OCI-LY1 (cell line): ENCODE data around the gene BRIP1.

Experiments
- H2AFZ ChIP-seq: fragments of 200-600 bp; sonication (generic), shearing (Covaris generic); 2 replicates; pipeline ENCODE4 v1.6.0; 2014; ENCODE audit warnings: antibody characterized with exemption, mild to moderate bottlenecking, low read length
- H3F3A ChIP-seq: fragments of 200-600 bp; sonication (generic), shearing (Covaris generic); 2 replicates; pipeline ENCODE4 v1.6.0; 2014; ENCODE audit warnings: mild to moderate bottlenecking, antibody characterized with exemption, low read length, moderate library complexity; ENCODE audit not compliant: insufficient read depth
- H3K27ac ChIP-seq: fragments of 200-600 bp; sonication (generic); 2 replicates; pipeline ENCODE4 v1.5.1; 2014; ENCODE audit warnings: low read length, mixed run types, mild to moderate bottlenecking, low read depth; ENCODE audit not compliant: poor library complexity, severe bottlenecking
- H3K27me3 ChIP-seq: fragments of 200-600 bp; sonication (generic); 2 replicates; pipeline ENCODE4 v1.6.0; 2014; ENCODE audit warnings: antibody characterized with exemption, mild to moderate bottlenecking, low read length, moderate library complexity; ENCODE audit not compliant: insufficient read depth
- H3K36me3 ChIP-seq: fragments of 200-600 bp; sonication (generic); 2 replicates; pipeline ENCODE4 v1.6.1; 2014; ENCODE audit warnings: mild to moderate bottlenecking, antibody characterized with exemption, low read length, moderate library complexity, mixed read lengths; ENCODE audit not compliant: insufficient read depth
- H3K4me1 ChIP-seq: fragments of 200-600 bp; sonication (generic); 2 replicates; pipeline ENCODE4 v1.5.1; 2014; ENCODE audit warnings: mild to moderate bottlenecking, low read length, moderate library complexity; ENCODE audit not compliant: insufficient read depth, severe bottlenecking
- H3K4me2 ChIP-seq: fragments of 200-600 bp; sonication (generic), shearing (Covaris generic); 2 replicates; pipeline ENCODE4 v1.6.1; 2014; ENCODE audit warnings: low read length
- H3K4me3 ChIP-seq: fragments of 200-600 bp; sonication (generic); 2 replicates; pipeline ENCODE4 v1.5.1; 2014; ENCODE audit warnings: low read length, low read depth, mild to moderate bottlenecking, mixed read lengths; ENCODE audit not compliant: poor library complexity, severe bottlenecking
- H3K79me2 ChIP-seq: fragments of 200-600 bp; shearing (Covaris generic); 2 replicates; pipeline ENCODE4 v1.6.1; 2016; ENCODE audit warnings: mixed run types, low read length, mixed read lengths; ENCODE audit not compliant: insufficient read depth
- H3K9ac ChIP-seq: fragments of 200-600 bp; sonication (generic), shearing (Covaris generic); 2 replicates; pipeline ENCODE4 v1.6.1; 2014; ENCODE audit warnings: mild to moderate bottlenecking, low read length, mixed read lengths
- H3K9me2 ChIP-seq: fragments of 200-600 bp; sonication (generic), shearing (Covaris generic); 2 replicates; pipeline ENCODE4 v1.6.1; 2014; ENCODE audit warnings: low read depth, mild to moderate bottlenecking, low read length, mixed read lengths
- H3K9me3 ChIP-seq: fragments of 200-600 bp; shearing (Covaris generic); 2 replicates; pipeline ENCODE4 v1.6.1; 2014; ENCODE audit warnings: low read length, mixed read lengths
- H4K20me1 ChIP-seq: fragments of 200-600 bp; sonication (generic), shearing (Covaris generic); 2 replicates; pipeline ENCODE4 v1.6.0; 2016; ENCODE audit warnings: mild to moderate bottlenecking, low read length; ENCODE audit not compliant: insufficient read depth
- EZH2 ChIP-seq: fragments of 200-600 bp; sonication (generic), shearing (Covaris generic); IDR thresholded peaks from 2 replicates; pipeline ENCODE4 v1.8.0; 2017; ENCODE audit warnings: borderline replicate concordance, mixed run types, mild to moderate bottlenecking, antibody characterized with exemption, low read length, moderate library complexity, mixed read lengths
- TF ChIP-seq, protein P1 (sequence below): fragments of 200-600 bp; sonication (generic), shearing (Covaris generic); IDR thresholded peaks from 2 replicates; pipeline ENCODE4 v1.5.1; 2017; ENCODE audit warnings: mild to moderate bottlenecking, antibody characterized with exemption, low read length, moderate library complexity, mixed read lengths

The BRIP1 gene

DNA sequence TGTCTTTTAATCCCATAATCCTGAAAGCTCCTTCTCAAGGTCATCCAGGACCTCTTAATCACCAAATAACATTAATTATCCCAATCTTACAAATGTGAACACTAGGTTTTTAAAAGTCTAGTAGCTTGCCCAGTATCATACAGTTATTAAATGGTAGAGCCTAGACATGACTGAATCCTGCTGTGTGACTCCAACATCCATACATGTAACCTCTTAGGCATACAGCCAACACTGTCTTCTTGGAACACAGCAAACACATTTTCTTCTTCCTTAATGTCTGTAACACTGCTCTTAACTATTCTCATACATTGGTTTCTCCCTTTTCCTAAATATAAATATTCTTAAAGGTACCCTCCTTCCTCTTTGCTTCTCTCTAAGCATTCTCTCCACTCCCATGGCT, 13.7 kb downstream of the BRIP1 start:
- no peaks in the 10 kb centered on the region for H3K4me1 ChIP-seq
- no peaks in the 10 kb centered on the region for H3K79me2 ChIP-seq
- TF ChIP-seq, protein P1, sequence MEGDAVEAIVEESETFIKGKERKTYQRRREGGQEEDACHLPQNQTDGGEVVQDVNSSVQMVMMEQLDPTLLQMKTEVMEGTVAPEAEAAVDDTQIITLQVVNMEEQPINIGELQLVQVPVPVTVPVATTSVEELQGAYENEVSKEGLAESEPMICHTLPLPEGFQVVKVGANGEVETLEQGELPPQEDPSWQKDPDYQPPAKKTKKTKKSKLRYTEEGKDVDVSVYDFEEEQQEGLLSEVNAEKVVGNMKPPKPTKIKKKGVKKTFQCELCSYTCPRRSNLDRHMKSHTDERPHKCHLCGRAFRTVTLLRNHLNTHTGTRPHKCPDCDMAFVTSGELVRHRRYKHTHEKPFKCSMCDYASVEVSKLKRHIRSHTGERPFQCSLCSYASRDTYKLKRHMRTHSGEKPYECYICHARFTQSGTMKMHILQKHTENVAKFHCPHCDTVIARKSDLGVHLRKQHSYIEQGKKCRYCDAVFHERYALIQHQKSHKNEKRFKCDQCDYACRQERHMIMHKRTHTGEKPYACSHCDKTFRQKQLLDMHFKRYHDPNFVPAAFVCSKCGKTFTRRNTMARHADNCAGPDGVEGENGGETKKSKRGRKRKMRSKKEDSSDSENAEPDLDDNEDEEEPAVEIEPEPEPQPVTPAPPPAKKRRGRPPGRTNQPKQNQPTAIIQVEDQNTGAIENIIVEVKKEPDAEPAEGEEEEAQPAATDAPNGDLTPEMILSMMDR: no peak
- no peak for TF ChIP-seq EZH2
- H3K4me2 ChIP-seq: no peak overlapping the region
- peaks cover 88% of the 10 kb centered on the region for H3K36me3 ChIP-seq
- H3K27me3 ChIP-seq: no peaks in the 10 kb centered on the region
- H3K9me2 ChIP-seq: no peaks in the 10 kb centered on the region
- H3K9ac ChIP-seq: no peak overlapping the region
- H3K27ac ChIP-seq: no peak overlapping the region
- no peak overlapping the region for H2AFZ ChIP-seq
- H3K4me3 ChIP-seq: no peak overlapping the region
- no peaks in the 10 kb centered on the region for H3F3A ChIP-seq
- H4K20me1 ChIP-seq: no peaks in the 10 kb centered on the region
- H3K9me3 ChIP-seq: no peaks in the 10 kb centered on the region

DNA sequence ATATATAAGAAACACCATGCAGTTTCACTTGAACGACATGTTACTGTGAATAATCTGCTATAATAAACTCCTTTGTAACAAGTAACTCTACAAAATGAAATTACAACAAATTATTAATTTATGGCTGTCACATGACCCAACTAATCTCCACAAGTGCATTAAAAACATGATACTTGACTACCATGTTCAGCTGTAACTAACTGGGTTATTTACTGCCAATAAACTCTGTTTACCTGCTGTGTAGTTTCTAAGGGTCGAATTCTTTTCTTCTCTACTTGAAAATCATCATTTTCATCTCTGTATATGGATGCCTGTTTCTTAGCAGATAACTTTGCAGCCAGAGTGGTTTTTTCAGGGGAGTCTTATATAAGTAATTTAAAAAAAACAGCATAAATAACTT, 14.4 kb downstream of the BRIP1 start:
- no peaks in the 10 kb centered on the region for H3K4me1 ChIP-seq

DNA sequence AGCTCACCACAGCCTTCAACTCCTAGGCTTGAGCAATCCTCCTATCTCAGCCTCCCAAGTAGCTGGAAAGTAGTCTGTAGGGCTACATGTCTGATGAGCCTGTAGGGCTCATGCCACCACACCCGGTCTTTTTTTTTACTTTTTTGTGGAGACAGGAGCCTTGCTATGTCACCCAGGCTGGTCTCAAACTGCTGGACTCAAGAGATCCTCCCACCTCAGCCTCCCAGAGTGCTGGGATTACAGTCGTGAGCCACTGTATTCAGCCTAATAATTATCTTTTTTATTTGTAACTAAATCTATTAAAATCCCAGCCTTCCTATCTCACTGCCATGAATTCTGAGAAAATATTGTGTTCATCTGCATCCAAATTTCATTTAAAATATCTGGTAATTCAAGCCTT, 15.1 kb downstream of the BRIP1 start:
- Histone ChIP-seq H3K9me2 (no peaks in the 10 kb centered on the region), H3F3A (no peaks in the 10 kb centered on the region), H3K27ac (no peak overlapping the region), H3K9me3 (no peaks in the 10 kb centered on the region), H3K27me3 (no peaks in the 10 kb centered on the region), H3K4me2 (no peak overlapping the region), H3K4me1 (no peaks in the 10 kb centered on the region), H4K20me1 (no peaks in the 10 kb centered on the region), H2AFZ (no peak overlapping the region), H3K36me3 (peaks cover 87% of the 10 kb centered on the region), H3K79me2 (no peaks in the 10 kb centered on the region), H3K9ac (no peak overlapping the region), H3K4me3 (no peak overlapping the region)
- no peak for TF ChIP-seq EZH2
- TF ChIP-seq, protein P1: no peak

More for the DNA sequence above, 14.4 kb downstream of the BRIP1 start:
- H3K27me3 ChIP-seq: no peaks in the 10 kb centered on the region
- TF ChIP-seq, protein P1: no peak
- no peak for TF ChIP-seq EZH2
- H3F3A ChIP-seq: no peaks in the 10 kb centered on the region
- no peak overlapping the region for H2AFZ ChIP-seq
- H3K4me3 ChIP-seq: no peak overlapping the region
- H3K36me3 ChIP-seq: peaks cover 88% of the 10 kb centered on the region
- H3K27ac ChIP-seq: no peak overlapping the region
- no peaks in the 10 kb centered on the region for H3K9me2 ChIP-seq
- H3K4me2 ChIP-seq: no peak overlapping the region
- no peaks in the 10 kb centered on the region for H4K20me1 ChIP-seq
- H3K9me3 ChIP-seq: no peaks in the 10 kb centered on the region
- no peak overlapping the region for H3K9ac ChIP-seq
- H3K79me2 ChIP-seq: no peaks in the 10 kb centered on the region
